Chondrocyte (in vitro differentiated cells): ENCODE data around the gene RNF157. TPM values are rescaled to one million over a fixed set of nuclear protein-coding genes. Genes with fewer than 3 reads are reported as not detected.
A peak's percentile ranks its signal among the peaks of the same experiment; 100 is the strongest.
"Not testable (repeated sequence)": the region's sequence is repeated elsewhere in the genome, so short reads cannot be mapped to it uniquely, and the experiment has no call there.

Source experiments
- DNase-seq: peaks from one replicate; pipeline ENCODE4 v3.0.0; 2021; ENCODE audit warnings: mixed read lengths, low spot score
- H3K27ac Mint-ChIP-seq: one replicate; pipeline ENCODE4 v1.8.0; 2021; ENCODE audit warnings: mild to moderate bottlenecking, moderate library complexity, mixed read lengths; ENCODE audit not compliant: unreplicated experiment
- H3K27me3 Mint-ChIP-seq: 2 replicates; pipeline ENCODE4 v1.8.0; 2021; ENCODE audit warnings: low read depth, mixed read lengths
- H3K36me3 Mint-ChIP-seq: 2 replicates; pipeline ENCODE4 v1.8.0; 2021; ENCODE audit warnings: low read depth, mixed read lengths
- H3K4me1 Mint-ChIP-seq: 2 replicates; pipeline ENCODE4 v1.8.0; 2021; ENCODE audit warnings: low read depth, mild to moderate bottlenecking, mixed read lengths
- H3K4me3 Mint-ChIP-seq: one replicate; pipeline ENCODE4 v1.8.0; 2021; ENCODE audit warnings: mild to moderate bottlenecking, moderate library complexity, mixed read lengths; ENCODE audit not compliant: unreplicated experiment
- H3K9me3 Mint-ChIP-seq: 2 replicates; pipeline ENCODE4 v1.8.0; 2021; ENCODE audit warnings: low read depth, mixed read lengths
- CTCF ChIP-seq: fragments of 200-600 bp; sonication (generic); IDR thresholded peaks from 2 replicates; pipeline ENCODE4 v1.5.0; 2021; ENCODE audit warnings: antibody characterized with exemption, mild to moderate bottlenecking, moderate library complexity
- total RNA-seq: library from RNA; stranded (reverse); gene quantifications from 3 replicates; pipeline ENCODE4 v1.2.1, GENCODE V29; 2021

The RNF157 gene
- total RNA-seq, 1 donor from 2014 or later: 1.5 TPM

DNA sequence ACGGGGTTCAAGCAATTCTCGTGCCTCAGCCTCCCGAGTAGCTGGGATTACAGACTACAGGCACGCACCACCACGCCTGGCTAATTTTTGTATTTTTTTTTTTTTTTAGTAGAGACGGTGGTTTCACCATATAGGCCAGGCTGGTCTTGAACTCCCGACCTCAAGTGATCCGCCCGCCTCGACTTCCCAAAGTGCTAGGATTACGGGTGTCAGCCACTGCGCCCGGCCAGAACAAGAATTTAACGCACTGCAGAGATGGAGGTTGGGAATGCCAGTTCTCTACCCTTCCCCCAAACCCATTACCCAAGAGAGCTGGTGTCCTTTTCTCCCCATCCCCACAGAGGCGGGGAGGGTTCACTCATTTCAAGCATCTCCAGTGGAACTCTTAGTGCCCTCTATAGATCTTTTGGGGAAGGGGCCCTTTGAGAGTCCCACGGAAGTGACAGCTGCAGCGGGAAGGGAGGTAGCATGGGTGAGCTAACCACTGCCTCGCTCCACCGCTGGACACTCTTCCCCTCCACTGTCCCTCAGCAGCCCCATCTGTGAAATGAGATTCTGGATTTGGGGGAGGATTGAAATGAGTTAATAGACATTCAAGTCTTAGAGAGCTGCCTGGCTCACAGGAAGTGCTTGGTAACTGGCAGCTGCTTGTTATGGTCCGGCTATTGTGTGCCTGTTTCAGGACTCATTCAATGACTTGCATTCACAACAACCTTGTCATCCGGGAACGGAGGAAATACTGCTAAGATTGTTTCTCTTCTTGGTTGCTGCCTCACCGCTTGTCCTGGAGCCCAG lies 21.3 kb upstream of the RNF157 start:
- H3K9me3 Mint-ChIP-seq: no peaks in the 10 kb centered on the region
- no peaks in the 10 kb centered on the region for H3K36me3 Mint-ChIP-seq
- no peaks in the 10 kb centered on the region for H3K27me3 Mint-ChIP-seq
- H3K27ac Mint-ChIP-seq: no peak overlapping the region
- H3K4me3 Mint-ChIP-seq: no peak overlapping the region
- peaks cover 15% of the 10 kb centered on the region for H3K4me1 Mint-ChIP-seq
- DNase-seq: no peak
- TF ChIP-seq CTCF: no peak

- Mint-ChIP-seq H3K27ac (no peak overlapping the region), H3K4me1 (peaks cover 11% of the 10 kb centered on the region), H3K36me3 (no peaks in the 10 kb centered on the region), H3K27me3 (no peaks in the 10 kb centered on the region), H3K4me3 (no peak overlapping the region), H3K9me3 (no peaks in the 10 kb centered on the region)
- TF ChIP-seq CTCF: no peak
- DNase-seq: no peak
These were observed 20.4 kb upstream of the RNF157 start for GRCh38 chr17:76260669-76261068.

DNA sequence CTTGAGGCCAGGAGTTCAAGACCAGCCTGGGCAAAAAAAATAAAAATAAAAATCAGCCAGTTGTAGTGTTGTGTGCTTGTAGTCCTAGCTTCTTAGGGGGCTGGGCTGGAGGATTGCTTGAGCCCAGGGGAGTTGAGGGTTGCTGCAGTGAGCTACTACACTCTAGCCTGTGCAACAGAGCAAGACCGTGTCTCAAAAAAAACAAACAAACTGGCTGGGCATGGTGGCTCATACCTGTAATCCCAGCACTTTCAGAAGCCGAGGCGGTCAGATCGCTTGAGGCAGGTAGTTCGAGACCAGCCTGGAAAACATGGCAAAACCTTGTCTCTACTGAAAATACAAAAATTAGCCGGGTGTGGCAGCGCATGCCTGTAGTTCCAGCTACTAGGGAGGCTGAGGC lies 19.9 kb upstream of the RNF157 start:
- H3K36me3 Mint-ChIP-seq: no peaks in the 10 kb centered on the region
- no peaks in the 10 kb centered on the region for H3K27me3 Mint-ChIP-seq
- H3K27ac Mint-ChIP-seq: no peak overlapping the region
- no peaks in the 10 kb centered on the region for H3K9me3 Mint-ChIP-seq
- peaks cover 11% of the 10 kb centered on the region for H3K4me1 Mint-ChIP-seq
- no peak for TF ChIP-seq CTCF
- DNase-seq: no peak
- no peak overlapping the region for H3K4me3 Mint-ChIP-seq

GRCh38 chr17:76256430-76257050 lies 16.2 kb upstream of the RNF157 start:
- H3K4me1 Mint-ChIP-seq: peaks cover 11% of the 10 kb centered on the region
- not testable (repeated sequence) for H3K27ac Mint-ChIP-seq, H3K4me3 Mint-ChIP-seq, H3K27me3 Mint-ChIP-seq, H3K36me3 Mint-ChIP-seq, H3K9me3 Mint-ChIP-seq
- peak; percentile 32 for DNase-seq

DNA sequence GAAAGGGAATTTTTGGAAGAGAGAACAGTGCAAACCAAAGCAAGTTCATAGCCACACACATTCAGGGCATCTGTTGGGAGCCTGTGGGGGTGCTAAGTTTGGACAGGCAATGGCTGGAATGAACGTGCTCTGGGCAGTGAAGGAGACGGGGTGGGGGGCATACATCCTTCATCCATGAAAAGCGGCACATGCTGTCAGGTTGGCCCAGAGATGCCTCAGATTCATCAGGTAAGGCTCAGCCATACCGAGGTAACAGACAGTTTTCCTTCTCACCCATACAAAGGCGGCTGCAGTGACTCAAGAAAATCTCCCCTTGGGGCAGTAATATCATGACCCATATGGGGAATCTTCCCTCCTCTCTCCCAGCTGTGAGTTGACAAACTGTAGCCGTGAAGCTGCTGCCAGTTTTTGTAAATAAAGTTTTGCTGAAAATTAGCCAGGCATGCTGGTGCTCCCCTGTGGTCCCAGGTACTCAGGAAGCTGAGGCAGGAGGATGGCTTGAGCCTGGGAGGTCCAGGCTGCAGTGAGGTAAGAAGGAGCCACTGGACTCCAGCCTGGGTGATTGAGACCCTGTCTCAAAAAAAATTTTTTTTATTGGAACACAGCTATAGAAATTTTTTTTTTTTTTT lies 15.6 kb upstream of the RNF157 start:
- Mint-ChIP-seq H3K4me3 (no peak overlapping the region), H3K9me3 (no peaks in the 10 kb centered on the region), H3K36me3 (no peaks in the 10 kb centered on the region), H3K27me3 (no peaks in the 10 kb centered on the region), H3K4me1 (peaks cover 11% of the 10 kb centered on the region), H3K27ac (no peak overlapping the region)
- TF ChIP-seq CTCF: no peak
- DNase-seq: peak; percentile 24
